Spleen (tissue), 11 donors: ENCODE results near the gene PLCB1. TPM values are rescaled to one million over a fixed set of nuclear protein-coding genes. Genes with fewer than 3 reads are reported as not detected.

ENCODE experiments used
- DNase-seq: peaks from one replicate; pipeline ENCODE4 v3.0.0-alpha.2; 2020
- H3K27ac ChIP-seq, 8 donors: fragments of 200-600 bp; sonication (generic) in 7 of 8; 1 replicate in 4 of 8; 2 replicates in 4 of 8; pipeline versions ENCODE4 v1.5.0 to v1.8.0; 2016 to 2021; ENCODE audit warnings: inconsistent platforms in 4 of 8, mild to moderate bottlenecking in 4 of 8, moderate library complexity in 1 of 8
- H3K27me3 ChIP-seq, 7 donors: fragments of 200-600 bp; sonication (generic) in 6 of 7; replicated peaks in 1 of 7; 1 replicate in 4 of 7; 2 replicates in 3 of 7; pipeline versions ENCODE4 v1.5.0 to v1.8.0; 2016 to 2021; ENCODE audit warnings: inconsistent platforms in 3 of 7, mild to moderate bottlenecking in 1 of 7
- H3K36me3 ChIP-seq, 6 donors: fragments of 200-600 bp; sonication (generic) in 5 of 6; 1 replicate in 4 of 6; 2 replicates in 2 of 6; pipeline versions ENCODE4 v1.5.0 to v1.8.0; 2016 to 2021; ENCODE audit warnings: inconsistent platforms in 2 of 6
- H3K4me1 ChIP-seq, 6 donors: fragments of 200-600 bp; sonication (generic) in 5 of 6; 1 replicate in 3 of 6; 2 replicates in 3 of 6; pipeline versions ENCODE4 v1.5.0 to v1.8.0; 2016 to 2021; ENCODE audit warnings: inconsistent platforms in 3 of 6
- H3K4me3 ChIP-seq, 8 donors: fragments of 200-600 bp; sonication (generic) in 7 of 8; 1 replicate in 4 of 8; 2 replicates in 4 of 8; pipeline versions ENCODE4 v1.5.0 to v1.8.0; 2016 to 2021; ENCODE audit warnings: inconsistent platforms in 4 of 8, mild to moderate bottlenecking in 4 of 8, moderate library complexity in 2 of 8
- H3K9me3 ChIP-seq, 8 donors: fragments of 200-600 bp; sonication (generic) in 7 of 8; 1 replicate in 4 of 8; 2 replicates in 4 of 8; pipeline versions ENCODE4 v1.5.0 to v1.8.0; 2016 to 2021; ENCODE audit warnings: inconsistent platforms in 4 of 8
- POLR2A ChIP-seq, 3 donors: fragments of 450-650 bp; IDR thresholded peaks; one replicate each; pipeline ENCODE4 v1.5.1; 2017; ENCODE audit warnings: antibody characterized with exemption in 3 of 3, mild to moderate bottlenecking in 1 of 3
- POLR2AphosphoS5 ChIP-seq, 3 donors: sonication (generic); formaldehyde crosslinking; IDR thresholded peaks; one replicate each; pipeline ENCODE4 v1.5.1; 2017; ENCODE audit warnings: antibody characterized with exemption in 3 of 3
- WGBS, 5 donors: extraction: QIAGEN DNeasy Blood & Tissue Kit in 3 of 5; methylation state at CpG; one replicate each; pipeline versions ENCODE4 v1.1.5 to v1.1.7; 2013 to 2018; 5-methylcytosine and 5-hydroxymethylcytosine counted together
- intact Hi-C: fragments of 100-400 bp; cut with DNase I; formaldehyde crosslinking; loops from one replicate; pipeline ENCODE4 v1.15.0; 2023; ENCODE audit warnings: low total_unique reads
- polyA plus RNA-seq, 3 donors: library from polyadenylated mRNA; stranded (reverse); fragments of 200-250 nt; gene quantifications; one replicate each; pipeline ENCODE4 v1.2.1, GENCODE V29; 2013
- total RNA-seq, 7 donors: library from RNA; depleted of rRNA in 3 of 7; stranded (reverse); fragments of >200 nt in 3 of 7; fragmentation: NEBNext Ultra II Directional in 4 of 7; extraction: Animal tissue kit (Norgen Biotek cat#: 25700) in 4 of 7; gene quantifications; one replicate each; pipeline versions ENCODE4 v1.1.0 to v1.2.1, GENCODE V29; 2016 to 2021
- TF ChIP-seq, protein P1 (sequence below), 11 experiments: fragments of 200-600 bp in 7 of 11; fragments of 450-650 bp in 4 of 11; sonication (generic) in 4 of 11; IDR thresholded peaks in 8 of 11; conservative IDR thresholded peaks in 3 of 11; 1 replicate in 7 of 11; 2 replicates in 4 of 11; pipeline versions ENCODE4 v1.4.0 to v1.8.0; 2016 to 2021; ENCODE audit warnings: antibody characterized with exemption in 11 of 11, inconsistent platforms in 4 of 11, mild to moderate bottlenecking in 1 of 11
- donor health status: healthy with polysubstance abuse.
- donor health status: DM: no; HTN: no; CAD: no; lungs with moderate emphysema.
- donor health status: DM: no; HTN: no; CAD: no.
- donor health status: Bipolar disorder and iron deficiency.
- donor health status: healthy.
- donor health status: DM: no; HTN: no; CAD: no.
- donor health status: DM: yes; HTN: yes; CAD: no.

Gene PLCB1
- total and polyA plus RNA-seq, 10 donors = 1.0 to 33.7 (median 16.2) TPM

DNA sequence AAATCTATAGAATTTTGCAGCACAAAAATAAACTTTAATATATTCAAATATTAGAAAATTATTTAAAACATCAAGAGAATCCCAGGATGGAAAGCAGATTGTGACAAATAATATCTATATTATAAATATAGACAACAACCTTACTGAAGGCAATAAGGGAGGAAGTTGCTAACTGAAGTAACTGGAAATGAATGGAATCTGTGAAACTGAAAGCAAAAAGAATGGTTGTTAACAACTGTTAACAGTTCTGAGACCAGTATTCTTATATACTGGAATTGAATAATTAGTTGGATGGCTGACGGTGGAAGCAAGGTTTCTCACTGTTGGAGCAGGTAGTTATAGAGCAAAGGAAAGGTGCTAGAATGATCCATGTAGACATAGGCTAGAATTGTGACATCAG is 220.4 kb downstream of the PLCB1 start:
- Histone ChIP-seq H3K9me3 (peaks cover 0 to 6% (median 0%) of the 10 kb centered on the region in 8 donors), H3K4me1 (peaks cover 0 to 25% (median 11%) of the 10 kb centered on the region in 6 donors), H3K27me3 (no peaks in the 10 kb centered on the region), H3K27ac (no peak overlapping the region), H3K4me3 (no peak overlapping the region), H3K36me3 (no peaks in the 10 kb centered on the region)
- WGBS, 5 donors = 57 to 70% (median 63%) methylated on average over 1 of the region's 1 CpG
- TF ChIP-seq POLR2A (IDR thresholded peaks at IDR 0.05) = no peak
- TF ChIP-seq, protein P1, sequence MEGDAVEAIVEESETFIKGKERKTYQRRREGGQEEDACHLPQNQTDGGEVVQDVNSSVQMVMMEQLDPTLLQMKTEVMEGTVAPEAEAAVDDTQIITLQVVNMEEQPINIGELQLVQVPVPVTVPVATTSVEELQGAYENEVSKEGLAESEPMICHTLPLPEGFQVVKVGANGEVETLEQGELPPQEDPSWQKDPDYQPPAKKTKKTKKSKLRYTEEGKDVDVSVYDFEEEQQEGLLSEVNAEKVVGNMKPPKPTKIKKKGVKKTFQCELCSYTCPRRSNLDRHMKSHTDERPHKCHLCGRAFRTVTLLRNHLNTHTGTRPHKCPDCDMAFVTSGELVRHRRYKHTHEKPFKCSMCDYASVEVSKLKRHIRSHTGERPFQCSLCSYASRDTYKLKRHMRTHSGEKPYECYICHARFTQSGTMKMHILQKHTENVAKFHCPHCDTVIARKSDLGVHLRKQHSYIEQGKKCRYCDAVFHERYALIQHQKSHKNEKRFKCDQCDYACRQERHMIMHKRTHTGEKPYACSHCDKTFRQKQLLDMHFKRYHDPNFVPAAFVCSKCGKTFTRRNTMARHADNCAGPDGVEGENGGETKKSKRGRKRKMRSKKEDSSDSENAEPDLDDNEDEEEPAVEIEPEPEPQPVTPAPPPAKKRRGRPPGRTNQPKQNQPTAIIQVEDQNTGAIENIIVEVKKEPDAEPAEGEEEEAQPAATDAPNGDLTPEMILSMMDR (IDR thresholded peaks at IDR 0.05 in 8 of 11, conservative IDR thresholded peaks at IDR 0.05 in 3 of 11) = no peak
- TF ChIP-seq POLR2AphosphoS5 (IDR thresholded peaks at IDR 0.05) = no peak
- no peak for DNase-seq
- intact Hi-C loops = no loop called here

DNA sequence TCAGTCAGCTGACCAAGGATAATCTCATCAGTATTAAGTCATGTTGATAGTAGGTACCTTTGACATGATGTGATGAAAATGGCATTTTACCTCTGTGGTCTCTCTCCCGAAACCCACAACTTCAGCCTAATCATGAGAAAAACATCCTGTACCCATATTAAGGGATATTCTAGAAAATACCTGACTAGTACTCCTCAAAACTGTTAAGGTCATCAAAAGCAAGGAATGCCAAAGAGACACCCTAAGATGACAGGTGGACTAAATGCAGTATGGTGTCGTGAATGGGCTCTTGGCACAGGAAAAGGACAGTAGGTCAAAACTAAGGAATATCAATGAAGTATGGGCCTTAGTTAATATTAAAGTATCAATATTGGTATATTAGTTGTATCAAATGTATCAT is 221.4 kb downstream of the PLCB1 start:
- WGBS, 5 donors = 87 to 94% (median 89%) methylated on average over 2 of the region's 2 CpGs
- peaks cover 0 to 16% (median 3%) of the 10 kb centered on the region in 6 donors for H3K4me1 ChIP-seq
- H3K27ac ChIP-seq = no peak overlapping the region
- TF ChIP-seq POLR2A (IDR thresholded peaks at IDR 0.05) = no peak
- TF ChIP-seq POLR2AphosphoS5 (IDR thresholded peaks at IDR 0.05) = no peak
- TF ChIP-seq, protein P1 (IDR thresholded peaks at IDR 0.05 in 8 of 11, conservative IDR thresholded peaks at IDR 0.05 in 3 of 11) = no peak
- intact Hi-C loops = no loop called here
- peaks cover 0 to 6% (median 0%) of the 10 kb centered on the region in 8 donors for H3K9me3 ChIP-seq
- no peak for DNase-seq
- no peaks in the 10 kb centered on the region for H3K36me3 ChIP-seq
- no peaks in the 10 kb centered on the region for H3K27me3 ChIP-seq
- no peak overlapping the region for H3K4me3 ChIP-seq

DNA sequence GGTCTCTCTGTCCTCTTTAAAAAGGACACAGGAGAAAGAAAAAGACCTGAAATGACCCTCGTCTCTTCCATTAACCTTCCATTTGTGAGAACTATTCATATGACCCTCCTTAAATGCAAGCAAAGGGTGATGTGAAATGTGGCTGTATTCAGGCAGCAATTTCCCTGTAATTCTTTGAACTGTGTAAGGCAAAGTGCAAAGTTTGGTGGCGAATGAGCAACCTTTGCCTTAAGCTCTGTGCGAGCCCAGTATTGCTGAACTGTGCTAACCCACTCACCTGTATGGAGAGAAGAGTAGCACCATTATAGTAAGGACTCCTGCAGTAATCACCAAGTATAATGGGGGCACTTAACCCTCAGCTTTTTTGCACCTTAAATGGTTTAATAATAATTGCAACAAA is 223.4 kb downstream of the PLCB1 start:
- H3K9me3 ChIP-seq = peaks cover 0 to 2% (median 0%) of the 10 kb centered on the region in 8 donors
- WGBS, 5 donors = 86 to 96% (median 93%) methylated on average over 3 of the region's 3 CpGs
- no peak overlapping the region for H3K27ac ChIP-seq
- no peak for DNase-seq
- intact Hi-C loops = no loop called here
- no peak overlapping the region for H3K4me3 ChIP-seq
- no peaks in the 10 kb centered on the region for H3K27me3 ChIP-seq
- no peaks in the 10 kb centered on the region for H3K36me3 ChIP-seq
- H3K4me1 ChIP-seq = peaks cover 0 to 9% (median 3%) of the 10 kb centered on the region in 6 donors
- TF ChIP-seq POLR2AphosphoS5 (IDR thresholded peaks at IDR 0.05) (no peak), POLR2A (IDR thresholded peaks at IDR 0.05) (no peak)
- TF ChIP-seq, protein P1 (IDR thresholded peaks at IDR 0.05 in 8 of 11, conservative IDR thresholded peaks at IDR 0.05 in 3 of 11) = no peak

DNA sequence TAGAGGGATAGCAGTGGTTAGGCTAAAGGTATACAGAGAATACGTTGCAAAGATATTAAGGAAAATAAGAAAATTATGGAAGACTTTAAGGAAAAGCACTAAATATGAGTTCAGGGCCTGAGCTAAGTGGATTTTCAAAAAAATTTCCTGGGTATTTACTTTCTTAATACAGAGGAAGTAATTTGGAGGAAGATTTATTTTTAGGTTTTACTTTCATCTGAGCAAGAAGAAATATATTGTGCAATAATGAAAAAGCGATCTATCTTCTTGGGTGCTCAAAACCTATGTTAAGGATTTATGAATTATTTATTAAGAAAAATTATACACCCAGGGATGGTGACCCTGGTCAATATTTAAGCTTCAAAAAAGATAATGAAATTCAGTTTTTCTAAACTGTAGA is 224.7 kb downstream of the PLCB1 start:
- H3K9me3 ChIP-seq = no peaks in the 10 kb centered on the region
- H3K27ac ChIP-seq = no peak overlapping the region
- TF ChIP-seq, protein P1 (IDR thresholded peaks at IDR 0.05 in 8 of 11, conservative IDR thresholded peaks at IDR 0.05 in 3 of 11) = no peak
- no peak for TF ChIP-seq POLR2A (IDR thresholded peaks at IDR 0.05)
- no peak for TF ChIP-seq POLR2AphosphoS5 (IDR thresholded peaks at IDR 0.05)

More for the DNA sequence above, 224.7 kb downstream of the PLCB1 start:
- WGBS, 5 donors = 35 to 56% (median 45%) methylated on average over 2 of the region's 2 CpGs
- no peak overlapping the region for H3K4me3 ChIP-seq
- no peaks in the 10 kb centered on the region for H3K27me3 ChIP-seq
- peaks cover 0 to 19% (median 11%) of the 10 kb centered on the region in 6 donors for H3K4me1 ChIP-seq
- H3K36me3 ChIP-seq = no peaks in the 10 kb centered on the region
- intact Hi-C loops = no loop called here
- no peak for DNase-seq
